Stimulated activated CD4-positive, alpha-beta T cell treated with anti-CD3 and anti-CD28 coated beads, TNF-alpha, amount 100 ng/mL, for 48 hours (primary cell): ENCODE data around the gene QSOX2.
"Not testable (repeated sequence)": the region's sequence is repeated elsewhere in the genome, so short reads cannot be mapped to it uniquely, and the experiment has no call there.

Source experiments
- DNase-seq, 3 donors: peaks; one replicate each; pipeline ENCODE4 v3.0.0-alpha.2; 2020; ENCODE audit warnings: low read depth in 3 of 3

Gene QSOX2

DNA sequence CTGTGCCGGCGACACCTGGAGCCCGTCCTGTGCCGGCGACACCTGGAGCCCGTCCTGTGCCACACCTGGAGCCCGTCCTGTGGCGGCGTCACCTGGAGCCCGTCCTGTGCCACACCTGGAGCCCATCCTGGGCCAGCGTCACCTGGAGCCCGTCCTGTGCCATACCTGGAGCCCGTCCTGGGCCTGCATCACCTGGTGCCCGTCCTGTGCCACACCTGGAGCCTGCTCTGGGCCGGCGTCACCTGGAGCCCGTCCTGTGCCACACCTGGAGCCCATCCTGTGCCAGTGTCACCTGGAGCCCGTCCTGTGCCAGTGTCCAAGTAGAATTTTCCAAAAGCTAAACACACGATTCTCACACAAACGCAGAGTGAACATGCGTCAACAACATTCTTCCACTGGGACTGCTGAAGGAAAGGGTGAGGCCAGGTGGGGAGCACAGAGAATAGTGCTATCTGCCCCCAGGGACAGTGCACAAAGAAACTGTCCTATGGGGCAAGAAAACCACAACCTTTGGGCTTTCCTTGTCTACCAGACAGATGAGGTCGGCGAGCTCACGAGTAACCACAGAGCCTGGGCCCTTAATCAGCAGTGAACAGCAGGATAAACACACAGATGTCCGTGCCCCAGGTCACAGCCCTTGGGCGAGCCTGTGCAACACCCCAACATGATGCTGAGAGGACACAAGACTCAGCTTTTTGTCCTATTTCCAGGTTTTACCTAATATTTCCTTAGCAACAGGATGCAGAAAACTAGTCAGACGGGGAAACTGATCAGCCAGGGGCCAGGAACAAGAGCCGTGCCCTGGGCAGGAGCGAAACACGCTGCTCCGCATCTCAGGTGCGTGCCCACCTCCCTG lies 7.9 kb downstream of the QSOX2 start:
- no peak for DNase-seq

DNA sequence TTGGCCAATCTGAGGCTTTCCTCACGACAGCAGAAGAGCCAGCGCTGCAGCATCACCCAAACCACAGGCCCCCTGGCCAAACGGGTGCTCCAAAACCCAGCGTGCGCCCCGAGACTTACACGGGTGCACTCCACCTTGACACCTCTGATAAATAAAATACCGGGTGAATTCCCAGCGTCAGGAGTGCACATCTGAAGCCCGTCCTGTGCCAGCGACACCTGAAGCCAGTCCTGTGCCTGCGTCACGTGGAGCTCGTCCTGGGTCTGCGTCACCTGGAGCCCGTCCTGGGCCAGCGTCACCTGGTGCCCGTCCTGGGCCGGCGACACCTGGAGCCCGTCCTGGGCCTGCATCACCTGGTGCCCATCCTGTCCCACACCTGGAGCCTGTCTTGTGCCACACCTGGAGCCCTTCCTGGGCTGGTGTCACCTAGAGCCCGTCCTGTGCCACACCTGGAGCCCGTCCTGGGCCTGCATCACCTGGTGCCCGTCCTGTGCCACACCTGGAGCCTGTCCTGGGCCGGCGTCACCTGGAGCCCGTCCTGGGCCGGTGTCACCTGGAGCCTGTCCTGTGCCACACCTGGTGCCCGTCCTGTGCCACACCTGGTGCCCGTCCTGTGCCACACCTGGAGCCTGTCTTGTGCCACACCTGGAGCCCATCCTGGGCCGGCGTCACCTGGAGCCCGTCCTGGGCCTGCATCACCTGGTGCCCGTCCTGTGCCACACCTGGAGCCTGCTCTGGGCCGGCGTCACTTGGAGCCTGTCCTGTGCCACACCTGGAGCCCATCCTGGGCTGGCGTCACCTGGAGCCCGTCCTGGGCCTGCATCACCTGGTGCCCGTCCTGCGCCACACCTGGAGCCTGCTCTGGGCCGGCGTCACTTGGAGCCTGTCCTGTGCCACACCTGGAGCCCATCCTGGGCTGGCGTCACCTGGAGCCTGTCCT lies 8.9 kb downstream of the QSOX2 start:
- not testable (repeated sequence) for DNase-seq

DNA sequence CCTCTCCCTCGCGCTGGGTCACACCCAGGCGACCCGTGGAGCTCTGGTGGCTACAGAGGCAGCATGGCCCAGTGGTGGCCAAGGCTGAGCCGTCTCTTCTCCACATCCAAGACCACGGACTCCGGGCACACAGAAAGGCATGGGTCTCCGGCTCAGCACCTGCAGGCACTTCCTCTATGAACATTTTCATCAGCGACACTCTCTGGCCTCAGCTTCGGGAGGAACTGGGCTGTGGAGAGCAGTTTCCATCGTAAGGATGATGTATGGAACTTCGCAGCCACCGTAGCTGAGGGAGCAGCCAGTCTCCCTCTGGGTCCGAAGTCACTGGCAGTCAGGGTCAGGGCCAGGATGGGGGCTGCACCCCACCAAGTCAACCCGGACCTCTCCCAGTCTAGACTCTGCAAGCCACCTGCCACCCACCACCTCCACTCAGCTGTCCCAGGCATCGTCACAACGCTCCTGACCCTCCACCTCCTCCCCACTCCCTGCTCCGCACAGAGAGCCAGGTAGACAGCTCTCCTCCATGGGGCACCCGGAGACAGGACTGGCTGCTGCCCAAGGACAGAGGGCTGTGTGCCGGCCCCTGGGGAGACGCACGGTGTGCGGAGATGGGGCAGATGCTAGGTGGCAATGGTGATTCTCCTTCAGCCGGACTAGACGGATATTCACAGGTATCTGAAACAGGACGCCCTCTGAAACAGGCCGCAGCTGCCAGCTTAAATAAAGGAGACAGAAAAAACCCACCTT lies 9.7 kb downstream of the QSOX2 start:
- DNase-seq, result no peak

DNA sequence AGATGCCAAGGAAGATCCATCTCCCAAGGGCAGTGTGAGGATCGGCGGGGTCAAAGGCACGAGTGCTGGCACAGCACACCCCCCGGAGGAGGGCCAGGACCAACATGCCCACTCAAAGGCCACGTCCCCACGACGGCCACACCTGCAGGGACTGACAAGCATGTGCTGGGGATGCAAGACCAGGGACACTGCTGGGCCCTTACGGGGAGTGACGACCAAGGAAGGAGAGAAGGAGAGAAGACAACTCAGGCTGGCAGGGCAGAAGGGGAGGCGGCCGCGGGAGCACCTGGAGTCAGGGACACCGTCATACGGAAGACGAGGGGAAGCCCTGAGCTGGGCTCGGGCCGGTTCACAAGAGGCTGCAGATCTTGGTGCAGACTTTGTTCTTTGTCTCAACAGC lies 10.4 kb downstream of the QSOX2 start:
- no peak for DNase-seq

DNA sequence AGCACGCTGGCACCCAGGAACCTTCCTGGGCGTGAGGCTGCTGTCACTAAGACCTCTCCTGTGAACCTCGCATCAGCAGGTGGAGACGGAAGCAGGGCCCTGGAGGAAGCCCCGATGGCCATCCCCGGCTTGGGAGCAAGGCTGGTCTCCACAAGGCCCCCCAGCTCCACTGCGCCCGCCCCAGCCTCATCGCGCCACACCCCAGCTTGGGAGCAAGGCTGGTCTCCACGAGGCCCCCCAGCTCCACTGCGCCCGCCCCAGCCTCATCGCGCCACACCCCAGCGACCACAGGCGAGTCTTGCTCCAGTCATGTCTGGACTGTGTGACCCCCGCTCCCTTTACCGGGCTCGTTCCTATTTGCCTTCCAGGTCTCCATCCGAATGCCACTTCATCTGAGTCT lies 11.0 kb downstream of the QSOX2 start:
- no peak for DNase-seq

DNA sequence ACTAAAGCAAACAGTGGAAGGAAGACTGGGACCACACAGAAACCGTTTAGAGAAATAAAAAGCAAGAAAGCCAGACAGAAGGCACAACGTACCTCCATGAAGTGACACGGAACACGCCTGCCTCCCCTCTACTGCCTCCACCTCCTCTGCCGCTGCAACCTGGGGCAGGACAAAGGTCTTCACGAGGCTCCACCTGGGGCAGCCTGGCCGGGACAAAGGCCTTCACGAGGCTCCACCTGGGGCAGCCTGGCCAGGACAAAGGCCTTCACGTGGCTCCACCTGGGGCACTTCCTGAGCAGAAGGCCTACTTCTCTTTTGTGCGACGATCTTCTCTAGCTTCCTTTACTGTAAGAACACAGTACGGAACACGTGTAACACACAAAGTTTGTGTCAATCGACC lies 11.7 kb downstream of the QSOX2 start:
- no peak for DNase-seq

DNA sequence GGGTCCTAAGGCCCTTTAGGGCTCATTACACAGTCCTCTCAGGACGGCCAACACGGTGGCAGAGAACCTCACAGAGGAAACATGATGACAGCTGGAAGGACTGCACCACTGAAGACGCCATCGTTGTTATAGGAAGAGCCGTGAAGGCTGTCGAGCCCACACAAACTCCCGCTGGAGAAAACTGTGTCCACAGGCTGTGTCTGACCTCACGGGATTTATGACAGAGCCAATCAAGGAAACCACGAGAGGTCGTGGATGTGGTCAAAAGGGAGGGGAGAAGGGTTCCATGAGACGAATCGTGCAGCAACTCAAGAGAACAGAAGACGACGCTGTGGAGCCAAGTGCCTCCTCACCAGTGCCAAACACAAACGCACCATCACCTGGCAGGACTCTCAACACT lies 12.2 kb downstream of the QSOX2 start:
- DNase-seq, result no peak

DNA sequence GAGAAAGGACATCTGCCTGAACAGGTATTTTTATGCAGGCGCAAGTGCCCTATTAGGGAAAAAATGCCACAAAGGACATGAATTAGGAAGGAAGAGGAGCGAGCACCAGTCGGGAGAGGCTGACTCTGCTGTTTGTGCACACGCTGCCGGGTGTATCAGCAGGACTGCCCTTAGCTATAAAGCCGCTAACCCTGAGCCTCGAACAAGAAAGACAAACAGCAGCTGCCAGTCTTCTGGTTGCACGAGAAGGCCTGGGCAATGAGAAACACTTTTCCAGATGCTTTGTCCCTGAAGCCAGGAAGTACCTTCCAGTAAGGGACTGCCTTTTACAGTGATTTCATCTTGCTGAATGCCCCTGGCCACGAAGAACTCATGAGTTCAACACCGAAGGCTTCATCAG lies 12.6 kb downstream of the QSOX2 start:
- DNase-seq, result no peak

DNA sequence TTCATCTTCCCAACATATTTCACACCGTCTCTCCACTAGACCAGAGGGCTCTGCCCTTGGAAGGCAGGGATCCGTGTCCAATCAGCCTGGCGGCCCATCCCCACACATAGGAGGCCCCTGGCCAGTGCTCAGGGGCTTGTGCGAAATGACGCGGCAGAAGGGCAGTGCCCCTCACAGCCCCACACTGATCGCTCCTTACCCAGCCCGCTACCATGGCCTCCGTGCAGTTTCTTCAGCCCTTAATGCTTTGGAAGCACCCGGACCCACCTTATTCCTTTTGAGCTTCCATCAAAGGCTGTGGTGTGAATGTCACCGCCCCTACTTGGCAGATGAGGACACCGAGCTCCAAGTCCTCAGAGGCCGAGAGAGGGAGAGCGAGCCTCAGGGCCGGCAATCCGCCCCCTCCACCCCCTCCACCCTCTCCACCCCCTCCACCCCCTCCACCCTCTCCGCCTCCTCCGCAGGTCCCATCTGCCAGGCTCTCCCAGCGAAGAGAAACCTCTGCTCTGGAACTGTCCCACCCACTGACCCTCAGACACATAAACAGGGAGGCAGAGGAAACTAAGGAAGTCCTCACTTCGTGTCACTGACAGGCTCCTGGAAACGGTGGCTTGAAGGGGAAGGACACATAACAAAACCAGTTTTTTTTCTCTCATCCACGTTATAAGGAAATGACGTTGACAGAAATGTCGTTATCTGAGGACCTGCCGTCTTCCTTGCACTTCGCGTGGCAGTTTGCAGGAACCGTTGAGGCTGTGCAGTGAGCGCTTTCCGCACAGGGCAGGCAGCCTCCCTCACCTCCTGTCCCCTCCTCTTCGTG lies 13.9 kb downstream of the QSOX2 start:
- DNase-seq, result no peak

DNA sequence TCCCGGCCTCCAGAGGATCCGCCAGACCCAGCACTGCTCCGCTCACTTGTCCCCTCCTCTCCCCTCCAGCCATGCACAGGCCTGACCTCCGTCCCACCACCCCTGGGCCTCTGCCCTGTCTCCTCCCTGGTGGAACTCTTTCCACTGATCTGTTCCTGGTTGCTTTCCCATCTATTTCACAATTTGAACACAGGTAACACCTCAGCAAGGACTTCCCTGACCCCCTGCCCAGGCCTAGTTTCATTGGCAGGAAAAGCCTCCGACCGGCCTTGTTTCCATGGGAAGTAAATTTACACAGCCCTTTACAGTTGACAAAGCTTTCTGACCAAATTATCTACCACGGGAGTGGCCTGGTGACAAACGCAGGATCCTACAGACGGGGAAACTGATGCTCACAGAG lies 14.8 kb downstream of the QSOX2 start:
- no peak for DNase-seq

DNA sequence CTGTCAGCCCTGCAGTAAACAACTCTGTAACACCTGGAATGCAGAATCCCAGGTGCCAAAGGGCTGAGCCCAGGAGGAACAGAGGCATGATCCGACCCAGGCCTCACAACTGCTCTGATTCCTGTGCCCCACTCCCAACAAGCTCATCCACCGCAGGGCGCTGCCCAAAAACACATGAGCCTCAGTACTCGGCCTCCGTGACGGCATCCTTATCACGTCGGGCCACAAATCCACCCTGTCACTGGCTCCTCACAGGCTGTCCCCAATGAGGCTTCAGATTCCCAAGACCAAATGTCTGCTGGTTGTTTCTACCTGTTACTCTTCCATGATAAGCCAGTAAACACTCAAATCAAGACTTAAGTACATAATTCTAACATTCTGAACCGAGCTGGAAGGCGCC lies 15.2 kb downstream of the QSOX2 start:
- DNase-seq, result no peak

DNA sequence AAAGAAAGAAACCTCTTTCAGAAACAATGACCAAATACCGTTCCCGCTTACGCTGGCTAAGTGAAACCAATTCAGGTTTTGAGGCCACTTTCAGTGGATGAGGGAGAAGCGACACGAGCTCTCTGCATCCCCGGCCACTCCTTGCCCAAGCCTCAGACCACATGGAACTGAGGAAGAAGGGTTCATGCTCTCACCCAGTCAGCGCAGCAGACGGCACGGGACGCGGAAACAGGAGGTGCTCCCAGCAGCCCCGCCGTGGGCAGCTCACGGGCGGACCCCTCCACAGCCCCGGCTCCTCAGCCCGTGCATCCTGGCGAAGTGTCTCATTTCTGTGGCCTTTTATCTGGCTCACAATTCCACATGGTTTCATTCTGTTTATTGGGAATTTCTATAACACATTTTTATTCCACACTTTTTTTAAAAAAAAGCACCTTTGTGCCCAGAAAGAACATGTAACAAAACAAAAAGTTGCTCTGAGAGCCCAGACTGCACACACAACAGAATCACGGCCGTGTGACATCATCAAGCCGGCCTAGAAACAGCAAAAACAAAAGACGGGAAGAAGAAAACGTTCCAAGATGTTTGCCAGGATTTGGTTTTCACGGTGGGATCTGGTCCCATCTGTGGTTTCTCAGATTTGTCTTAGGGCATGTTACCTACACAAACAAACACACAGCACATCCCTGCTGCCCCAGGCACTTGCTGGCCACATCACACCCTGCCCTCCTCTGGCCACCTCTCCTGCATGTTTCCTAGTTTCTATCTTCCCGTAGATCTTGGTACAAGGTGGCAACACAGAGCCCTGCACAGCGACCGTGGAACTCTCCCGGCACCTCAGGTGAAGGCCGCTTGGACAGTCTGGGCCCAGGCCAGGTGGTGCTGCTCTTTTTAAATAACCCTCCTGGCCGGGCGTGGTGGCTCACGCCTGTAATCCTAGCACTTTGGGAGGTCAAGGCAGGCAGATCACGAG lies 16.2 kb downstream of the QSOX2 start:
- DNase-seq, result no peak

DNA sequence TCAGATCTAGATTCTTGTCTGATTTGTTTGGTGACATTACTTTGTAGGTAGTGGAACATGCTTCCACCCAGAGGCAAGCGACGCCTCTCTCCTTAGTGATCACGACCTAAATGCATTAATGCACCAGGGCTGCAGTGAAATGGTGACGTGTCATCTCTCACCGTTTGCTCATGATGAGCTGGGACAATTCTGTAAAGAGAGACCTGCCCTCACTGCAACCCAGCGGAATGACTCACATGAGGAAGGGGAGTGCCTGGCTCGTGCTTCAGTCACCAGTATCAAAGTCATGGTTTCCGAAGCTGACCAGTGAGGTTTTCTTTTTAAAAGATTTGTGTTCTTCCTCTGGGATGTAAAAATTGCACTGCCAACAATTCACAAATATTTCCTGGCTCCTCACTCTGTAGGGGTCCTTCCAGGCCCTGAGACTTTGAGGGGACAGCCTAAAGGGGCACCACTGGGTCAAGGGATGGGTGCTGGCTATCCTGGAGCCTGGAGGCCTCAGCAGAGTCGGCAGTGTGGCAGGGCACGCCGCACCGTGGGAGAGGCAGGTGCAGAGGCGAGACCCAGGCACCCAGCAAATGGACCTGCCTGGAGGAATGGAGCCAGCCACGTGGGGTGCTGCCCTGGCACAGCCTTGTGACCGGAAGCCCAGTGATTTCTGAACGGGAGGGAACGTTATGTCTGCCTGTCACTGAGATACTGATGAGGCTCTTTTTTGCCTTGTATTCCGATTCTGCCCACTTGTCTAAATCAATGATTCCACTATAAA lies 17.3 kb downstream of the QSOX2 start:
- DNase-seq, result peak in 1 of 3 donors; percentile 16

DNA sequence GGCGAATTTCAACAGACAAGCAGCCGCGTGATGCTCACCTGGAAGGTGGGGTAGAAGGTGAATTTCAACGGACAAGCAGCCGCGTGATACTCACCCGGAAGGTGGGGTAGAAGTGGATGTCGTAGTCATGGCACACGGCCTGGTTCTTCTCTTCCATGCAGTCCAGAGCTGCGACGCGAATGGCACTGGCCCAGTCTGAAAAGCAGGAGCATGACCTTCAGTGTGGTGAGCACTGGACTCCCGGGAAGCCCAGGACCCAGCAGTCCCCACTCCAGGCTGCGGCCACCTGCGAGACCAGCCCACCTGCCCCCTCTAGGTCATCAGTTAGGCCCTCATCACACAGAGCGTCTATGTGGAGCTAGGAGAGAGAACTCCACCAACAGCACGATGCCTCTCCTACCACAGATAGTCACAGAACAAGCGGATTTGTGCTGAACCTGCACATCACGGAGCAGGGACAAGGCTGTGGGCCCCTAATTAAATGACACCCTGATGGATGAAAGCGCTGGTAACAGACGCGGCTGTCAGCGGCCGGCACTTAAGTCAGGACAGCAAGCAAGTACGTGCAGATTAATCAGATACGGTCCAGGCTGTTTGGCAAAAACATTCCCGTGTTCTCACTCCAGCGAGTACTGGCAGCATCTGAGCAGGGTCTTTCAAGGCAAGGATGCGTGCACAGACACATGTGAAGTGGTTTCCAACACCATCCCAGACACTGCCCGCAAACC lies 18.8 kb downstream of the QSOX2 start:
- no peak for DNase-seq

DNA sequence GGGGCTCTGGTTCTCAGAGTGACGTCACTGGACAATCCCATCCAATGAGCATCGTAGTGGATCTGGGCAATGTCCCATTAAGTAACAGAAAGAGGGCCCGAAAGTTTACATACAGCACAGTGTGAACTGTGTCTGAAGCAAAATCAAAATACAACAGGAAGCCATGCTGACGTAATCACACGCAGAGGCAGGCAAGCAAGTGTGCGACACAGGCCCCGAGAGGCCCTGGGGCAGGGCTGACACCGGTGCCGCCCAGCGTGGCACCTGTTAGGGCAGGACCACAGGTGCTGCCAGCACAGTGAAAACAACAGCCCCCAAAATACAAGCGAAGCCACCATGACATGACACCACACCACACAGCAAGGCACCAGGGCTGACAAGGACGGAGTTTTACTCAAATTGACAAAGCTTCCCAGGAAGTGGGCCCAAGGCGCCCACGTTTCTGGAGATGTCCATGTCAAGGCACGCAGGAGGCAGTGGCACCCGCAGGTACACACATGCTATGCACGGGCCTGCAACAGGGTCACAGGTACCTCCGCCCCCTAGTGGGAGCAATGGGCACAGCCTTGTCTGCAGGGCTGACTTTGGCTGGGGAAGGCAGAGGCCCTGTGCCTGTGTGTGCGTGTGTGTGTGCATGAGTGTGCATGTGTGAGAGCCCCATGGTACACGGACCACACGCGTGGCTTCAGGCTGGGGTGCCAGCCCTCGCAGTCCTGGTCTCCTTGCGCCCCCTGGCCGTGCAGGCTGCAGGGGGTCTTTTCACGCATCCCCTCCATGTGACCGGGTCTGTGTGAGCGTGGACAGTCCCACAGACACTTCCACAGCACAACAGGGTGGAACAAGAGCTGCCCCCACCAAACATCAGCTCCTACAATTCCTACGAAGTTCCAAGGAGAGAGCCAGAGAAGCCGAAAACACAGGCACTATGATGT lies 19.6 kb downstream of the QSOX2 start:
- DNase-seq, result peak; percentile 49 to 69 (median 51)

DNA sequence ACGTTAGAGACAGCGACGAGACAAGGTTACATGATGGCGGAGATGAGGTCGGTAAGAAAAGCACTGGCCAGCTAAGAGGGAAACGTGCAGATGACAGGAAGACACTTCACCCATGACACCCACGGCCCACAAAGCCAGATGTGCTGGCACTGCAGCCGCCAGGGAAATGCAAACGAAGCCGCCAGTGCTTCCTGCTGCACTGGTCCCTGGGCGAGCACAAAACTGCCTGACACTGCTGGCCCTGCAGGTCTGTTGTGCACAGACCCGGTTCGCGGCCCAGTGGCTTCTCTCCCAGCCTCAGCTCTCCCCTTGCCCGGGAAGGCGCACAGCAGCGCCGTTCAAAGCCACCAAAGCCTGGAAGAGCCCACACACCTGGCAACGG lies 20.3 kb downstream of the QSOX2 start:
- DNase-seq, result no peak

DNA sequence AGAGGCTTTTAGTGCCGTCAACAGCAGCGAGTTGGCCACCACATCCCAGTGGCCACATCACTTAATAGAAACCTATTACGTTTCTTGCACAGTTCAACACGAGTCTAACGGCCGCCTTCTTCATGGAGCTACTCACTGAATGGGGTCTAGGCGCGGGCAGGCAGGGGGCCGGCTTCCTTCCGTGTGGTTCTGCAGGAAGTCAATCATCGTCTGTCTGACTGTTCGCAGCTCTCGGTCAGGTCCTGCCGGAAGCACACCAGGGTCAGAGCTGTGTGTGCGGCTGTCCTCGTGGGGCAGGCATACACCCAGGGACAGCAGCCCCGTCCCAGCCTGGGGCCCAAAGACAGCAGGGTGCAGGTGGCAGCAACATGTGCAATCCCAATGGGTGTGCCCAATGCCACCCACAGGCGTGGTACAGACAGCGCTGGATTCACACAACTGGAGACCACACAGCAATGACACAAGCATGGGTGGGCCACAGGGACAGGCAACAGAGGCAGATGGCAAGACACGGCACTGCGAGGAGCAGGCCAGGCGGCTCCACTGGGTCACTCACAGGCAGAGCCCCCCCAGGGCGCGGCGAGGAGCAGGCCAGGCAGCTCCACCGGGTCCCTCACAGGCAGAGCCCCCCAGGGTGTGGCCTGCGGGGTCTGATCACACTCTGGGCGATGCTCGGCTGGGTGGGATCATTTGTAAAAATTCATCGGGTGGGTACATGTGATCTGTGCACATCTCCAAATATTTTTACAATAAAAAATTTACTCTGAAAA lies 21.6 kb downstream of the QSOX2 start:
- DNase-seq, result no peak
